SK-N-SH treated with all-trans-retinoic acid at 6 μM for 48 hours (cell line): Measurements from ENCODE around the gene TNP2.
"Not testable (repeated sequence)": the region's sequence is repeated elsewhere in the genome, so short reads cannot be mapped to it uniquely, and the experiment has no call there.

Source experiments
- ARNTL ChIP-seq: fragments of 450-650 bp; formaldehyde crosslinking; IDR thresholded peaks from 2 replicates; pipeline ENCODE4 v1.5.0; 2020; ENCODE audit warnings: low read depth, mild to moderate bottlenecking, moderate library complexity, borderline replicate concordance
- ESRRG ChIP-seq: fragments of 250-450 bp; sonication (Bioruptor Pico); IDR thresholded peaks from 2 replicates; pipeline ENCODE4 v1.6.1; 2021; ENCODE audit warnings: mild to moderate bottlenecking
- GLIS3 ChIP-seq: fragments of 250-450 bp; sonication (Bioruptor Pico); IDR thresholded peaks from 2 replicates; pipeline ENCODE4 v1.5.0; 2020; ENCODE audit warnings: mild to moderate bottlenecking, moderate library complexity
- ISL1 ChIP-seq: fragments of 250-450 bp; sonication (Bioruptor Pico); IDR thresholded peaks from 2 replicates; pipeline ENCODE4 v2.1.2; 2022; ENCODE audit warnings: mild to moderate bottlenecking, moderate library complexity
- OSR1 ChIP-seq: fragments of 250-450 bp; sonication (Bioruptor Pico); IDR thresholded peaks from 2 replicates; pipeline ENCODE4 v1.8.0; 2022; ENCODE audit warnings: moderate library complexity, mild to moderate bottlenecking, inconsistent platforms
- PPARA ChIP-seq: fragments of 250-450 bp; sonication (Bioruptor Pico); IDR thresholded peaks from 2 replicates; pipeline ENCODE4 v1.5.0; 2020; ENCODE audit warnings: mild to moderate bottlenecking, borderline replicate concordance
- RARB ChIP-seq: fragments of 250-450 bp; sonication (Bioruptor Pico); IDR thresholded peaks from 2 replicates; pipeline ENCODE4 v1.8.0; 2021; ENCODE audit warnings: mild to moderate bottlenecking, moderate library complexity
- SNAI2 ChIP-seq: fragments of 250-450 bp; sonication (Bioruptor Pico); IDR thresholded peaks from 2 replicates; pipeline ENCODE4 v1.5.0; 2020; ENCODE audit warnings: mild to moderate bottlenecking, moderate library complexity
- ZFP3 ChIP-seq: fragments of 250-450 bp; sonication (Bioruptor Pico); IDR thresholded peaks from 2 replicates; pipeline ENCODE4 v1.5.0; 2020; ENCODE audit warnings: mild to moderate bottlenecking, moderate library complexity
- ZNF8 ChIP-seq: fragments of 450-650 bp; formaldehyde crosslinking; IDR thresholded peaks from 2 replicates; pipeline ENCODE4 v1.5.0; 2020; ENCODE audit warnings: mild to moderate bottlenecking, moderate library complexity
- TF ChIP-seq, protein P1 (sequence below): fragments of 250-450 bp; sonication (Bioruptor Pico); IDR thresholded peaks from 2 replicates; pipeline ENCODE4 v1.5.1; 2021; ENCODE audit warnings: mild to moderate bottlenecking, moderate library complexity
- TF ChIP-seq, protein P2 (sequence below): fragments of 250-450 bp; sonication (Bioruptor Pico); IDR thresholded peaks from 2 replicates; pipeline ENCODE4 v1.8.0; 2021; ENCODE audit warnings: low read depth, mild to moderate bottlenecking, moderate library complexity, borderline replicate concordance
- TF ChIP-seq, protein P3 (sequence below): fragments of 250-450 bp; sonication (Bioruptor Pico); IDR thresholded peaks from 2 replicates; pipeline ENCODE4 v1.8.0; 2020; ENCODE audit warnings: mild to moderate bottlenecking, moderate library complexity, borderline replicate concordance

DNA sequence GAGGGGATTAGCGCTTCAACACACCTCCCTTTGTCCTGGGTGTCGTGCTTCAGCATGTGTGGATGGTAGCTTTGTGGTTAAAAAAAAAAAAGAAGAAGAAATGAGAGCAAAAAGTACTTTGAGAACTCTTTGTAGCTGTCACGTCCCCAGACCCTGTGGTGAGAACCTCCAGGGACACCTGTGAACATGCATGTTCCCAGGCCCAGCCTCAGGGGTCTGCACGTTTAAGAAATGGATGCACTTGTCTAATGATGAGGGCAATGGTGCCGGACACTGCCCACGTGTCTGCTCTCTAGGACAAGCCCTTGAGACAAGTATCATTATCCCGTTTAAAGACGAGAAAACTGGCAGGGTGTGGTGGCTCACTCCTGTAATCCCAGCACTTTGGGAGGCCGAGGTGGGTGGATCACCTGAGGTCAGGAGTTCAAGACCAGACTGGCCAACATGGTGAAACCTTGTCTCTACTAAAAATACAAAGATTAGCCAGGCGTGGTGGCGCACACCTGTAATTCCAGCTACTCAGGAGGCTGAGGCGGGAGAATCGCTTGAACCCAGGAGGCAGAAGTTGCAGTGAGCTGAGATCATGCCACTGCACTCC is 29.9 kb upstream of the TNP2 start:
- TF ChIP-seq SNAI2 (CRISPR knock-in tag); ARNTL (CRISPR knock-in tag); OSR1 (CRISPR knock-in tag); RARB (CRISPR knock-in tag); ISL1; ESRRG; GLIS3 (CRISPR knock-in tag); ZFP3 (CRISPR knock-in tag); ZNF8 (CRISPR knock-in tag); PPARA (CRISPR knock-in tag): not testable (repeated sequence)
- TF ChIP-seq, protein P1, sequence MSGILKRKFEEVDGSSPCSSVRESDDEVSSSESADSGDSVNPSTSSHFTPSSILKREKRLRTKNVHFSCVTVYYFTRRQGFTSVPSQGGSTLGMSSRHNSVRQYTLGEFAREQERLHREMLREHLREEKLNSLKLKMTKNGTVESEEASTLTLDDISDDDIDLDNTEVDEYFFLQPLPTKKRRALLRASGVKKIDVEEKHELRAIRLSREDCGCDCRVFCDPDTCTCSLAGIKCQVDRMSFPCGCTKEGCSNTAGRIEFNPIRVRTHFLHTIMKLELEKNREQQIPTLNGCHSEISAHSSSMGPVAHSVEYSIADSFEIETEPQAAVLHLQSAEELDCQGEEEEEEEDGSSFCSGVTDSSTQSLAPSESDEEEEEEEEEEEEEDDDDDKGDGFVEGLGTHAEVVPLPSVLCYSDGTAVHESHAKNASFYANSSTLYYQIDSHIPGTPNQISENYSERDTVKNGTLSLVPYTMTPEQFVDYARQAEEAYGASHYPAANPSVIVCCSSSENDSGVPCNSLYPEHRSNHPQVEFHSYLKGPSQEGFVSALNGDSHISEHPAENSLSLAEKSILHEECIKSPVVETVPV (CRISPR knock-in tag), result not testable (repeated sequence)
- TF ChIP-seq, protein P2, sequence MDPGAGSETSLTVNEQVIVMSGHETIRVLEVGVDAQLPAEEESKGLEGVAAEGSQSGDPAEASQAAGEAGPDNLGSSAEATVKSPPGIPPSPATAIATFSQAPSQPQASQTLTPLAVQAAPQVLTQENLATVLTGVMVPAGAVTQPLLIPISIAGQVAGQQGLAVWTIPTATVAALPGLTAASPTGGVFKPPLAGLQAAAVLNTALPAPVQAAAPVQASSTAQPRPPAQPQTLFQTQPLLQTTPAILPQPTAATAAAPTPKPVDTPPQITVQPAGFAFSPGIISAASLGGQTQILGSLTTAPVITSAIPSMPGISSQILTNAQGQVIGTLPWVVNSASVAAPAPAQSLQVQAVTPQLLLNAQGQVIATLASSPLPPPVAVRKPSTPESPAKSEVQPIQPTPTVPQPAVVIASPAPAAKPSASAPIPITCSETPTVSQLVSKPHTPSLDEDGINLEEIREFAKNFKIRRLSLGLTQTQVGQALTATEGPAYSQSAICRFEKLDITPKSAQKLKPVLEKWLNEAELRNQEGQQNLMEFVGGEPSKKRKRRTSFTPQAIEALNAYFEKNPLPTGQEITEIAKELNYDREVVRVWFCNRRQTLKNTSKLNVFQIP (CRISPR knock-in tag), result not testable (repeated sequence)
- TF ChIP-seq, protein P3, sequence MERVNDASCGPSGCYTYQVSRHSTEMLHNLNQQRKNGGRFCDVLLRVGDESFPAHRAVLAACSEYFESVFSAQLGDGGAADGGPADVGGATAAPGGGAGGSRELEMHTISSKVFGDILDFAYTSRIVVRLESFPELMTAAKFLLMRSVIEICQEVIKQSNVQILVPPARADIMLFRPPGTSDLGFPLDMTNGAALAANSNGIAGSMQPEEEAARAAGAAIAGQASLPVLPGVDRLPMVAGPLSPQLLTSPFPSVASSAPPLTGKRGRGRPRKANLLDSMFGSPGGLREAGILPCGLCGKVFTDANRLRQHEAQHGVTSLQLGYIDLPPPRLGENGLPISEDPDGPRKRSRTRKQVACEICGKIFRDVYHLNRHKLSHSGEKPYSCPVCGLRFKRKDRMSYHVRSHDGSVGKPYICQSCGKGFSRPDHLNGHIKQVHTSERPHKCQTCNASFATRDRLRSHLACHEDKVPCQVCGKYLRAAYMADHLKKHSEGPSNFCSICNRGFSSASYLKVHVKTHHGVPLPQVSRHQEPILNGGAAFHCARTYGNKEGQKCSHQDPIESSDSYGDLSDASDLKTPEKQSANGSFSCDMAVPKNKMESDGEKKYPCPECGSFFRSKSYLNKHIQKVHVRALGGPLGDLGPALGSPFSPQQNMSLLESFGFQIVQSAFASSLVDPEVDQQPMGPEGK, result not testable (repeated sequence)
